ENCODE measurements around the gene FANK1. TPM values are rescaled to one million over a fixed set of nuclear protein-coding genes. Genes with fewer than 3 reads are reported as not detected.

The FANK1 gene
- polyA plus RNA-seq, 3 donors: 1.2 to 2.8 (median 1.3) TPM

GRCh38 chr10:125976960-125977605 lies 80.7 kb downstream of the FANK1 start:
- H3K27ac ChIP-seq (ENCODE audit: low read depth, low read length): no peak overlapping the region
- 89 to 93% (median 93%) methylated on average over 6 of the region's 6 CpGs for WGBS, 3 donors

- H3K27ac ChIP-seq (ENCODE audit: low read depth, low read length): no peak overlapping the region
- 73 to 84% (median 74%) methylated on average over 7 of the region's 7 CpGs for WGBS, 3 donors
Observed at GRCh38 chr10:125979976-125980375, 83.6 kb downstream of the FANK1 start.

- no peak overlapping the region for H3K27ac ChIP-seq (ENCODE audit: low read depth, low read length)
- WGBS, 3 donors: 66 to 76% (median 74%) methylated on average over 6 of the region's 6 CpGs
Observed at GRCh38 chr10:125980521-125981035, 84.2 kb downstream of the FANK1 start.

GRCh38 chr10:125982260-125982948 lies 86.0 kb downstream of the FANK1 start:
- WGBS, 3 donors: 11 to 19% (median 15%) methylated on average over 6 of the region's 6 CpGs
- H3K27ac ChIP-seq (ENCODE audit: low read depth, low read length): no peak overlapping the region

GRCh38 chr10:125983161-125983560 lies 86.8 kb downstream of the FANK1 start:
- 70 to 84% (median 77%) methylated on average over 6 of the region's 6 CpGs for WGBS, 3 donors
- H3K27ac ChIP-seq (ENCODE audit: low read depth, low read length): no peak overlapping the region

- H3K27ac ChIP-seq (ENCODE audit: low read depth, low read length): no peak overlapping the region
- 95 to 97% (median 96%) methylated on average over 5 of the region's 5 CpGs for WGBS, 3 donors
Observed at GRCh38 chr10:125983656-125984055, 87.3 kb downstream of the FANK1 start.

GRCh38 chr10:125984346-125984745 lies 88.0 kb downstream of the FANK1 start:
- H3K27ac ChIP-seq (ENCODE audit: low read depth, low read length): no peak overlapping the region

GRCh38 chr10:125984865-125985495 lies 88.6 kb downstream of the FANK1 start:
- H3K27ac ChIP-seq (ENCODE audit: low read depth, low read length): no peak overlapping the region
- 66 to 81% (median 70%) methylated on average over 6 of the region's 6 CpGs for WGBS, 3 donors

More at GRCh38 chr10:125984346-125984745, 88.0 kb downstream of the FANK1 start:
- 77 to 81% (median 80%) methylated on average over 4 of the region's 4 CpGs for WGBS, 3 donors

GRCh38 chr10:125985557-125986240 lies 89.3 kb downstream of the FANK1 start:
- WGBS, 3 donors: 78 to 89% (median 81%) methylated on average over 5 of the region's 5 CpGs
- no peak overlapping the region for H3K27ac ChIP-seq (ENCODE audit: low read depth, low read length)

- WGBS, 3 donors: 91 to 100% (median 98%) methylated on average over 3 to 5 of the region's 5 CpGs
- H3K27ac ChIP-seq (ENCODE audit: low read depth, low read length): no peak overlapping the region
Observed at GRCh38 chr10:125989791-125990190, 93.4 kb downstream of the FANK1 start.

GRCh38 chr10:125990974-125991373 lies 94.6 kb downstream of the FANK1 start:
- 97 to 99% (median 98%) methylated on average over 2 of the region's 2 CpGs for WGBS, 3 donors

GRCh38 chr10:125991392-125991791 lies 95.0 kb downstream of the FANK1 start:
- 86 to 88% (median 86%) methylated on average over 1 of the region's 1 CpG for WGBS, 3 donors

More at GRCh38 chr10:125990974-125991373, 94.6 kb downstream of the FANK1 start:
- H3K27ac ChIP-seq (ENCODE audit: low read depth, low read length): no peak overlapping the region

GRCh38 chr10:125992254-125992653 lies 95.9 kb downstream of the FANK1 start:
- 78 to 80% (median 80%) methylated on average over 7 of the region's 7 CpGs for WGBS, 3 donors
- no peak overlapping the region for H3K27ac ChIP-seq (ENCODE audit: low read depth, low read length)

More at GRCh38 chr10:125991392-125991791, 95.0 kb downstream of the FANK1 start:
- no peak overlapping the region for H3K27ac ChIP-seq (ENCODE audit: low read depth, low read length)

GRCh38 chr10:125994601-125995000 lies 98.2 kb downstream of the FANK1 start:
- no peak overlapping the region for H3K27ac ChIP-seq (ENCODE audit: low read depth, low read length)
- 83 to 91% (median 89%) methylated on average over 6 of the region's 6 CpGs for WGBS, 3 donors

- no peak overlapping the region for H3K27ac ChIP-seq (ENCODE audit: low read depth, low read length)
- 91 to 96% (median 95%) methylated on average over 9 of the region's 9 CpGs for WGBS, 3 donors
Observed at GRCh38 chr10:125995726-125996304, 99.5 kb downstream of the FANK1 start.

- whole genome bisulfite sequencing, 3 donors: 94 to 98% (median 97%) methylated on average over 12 of the region's 12 CpGs
- H3K27ac ChIP-seq (ENCODE audit: low read depth, low read length): no peak overlapping the region
Observed at GRCh38 chr10:125997586-125997985, 101.2 kb downstream of the FANK1 start.

GRCh38 chr10:125999694-126000093 lies 103.3 kb downstream of the FANK1 start:
- H3K27ac ChIP-seq (ENCODE audit: low read depth, low read length): no peak overlapping the region
- 71 to 82% (median 77%) methylated on average over 3 of the region's 3 CpGs for WGBS, 3 donors

GRCh38 chr10:126001576-126001975 lies 105.2 kb downstream of the FANK1 start:
- WGBS, 3 donors: 48 to 69% (median 56%) methylated on average over 2 of the region's 2 CpGs
- no peak overlapping the region for H3K27ac ChIP-seq (ENCODE audit: low read depth, low read length)
